GM19240 (cell line): ENCODE measurements around the gene RTN4IP1.

Source experiments
- DNase-seq: peaks from one replicate; pipeline ENCODE4 v3.0.0; 2011; ENCODE audit warnings: low spot score; ENCODE audit not compliant: insufficient read length

The RTN4IP1 gene

GRCh38 chr6:106547601-106548453, 81.5 kb downstream of the RTN4IP1 start:
- no peak for DNase-seq

- DNase-seq: no peak
Measured at GRCh38 chr6:106546691-106547414, 82.4 kb downstream of the RTN4IP1 start.

GRCh38 chr6:106546261-106546690, 83.0 kb downstream of the RTN4IP1 start:
- DNase-seq: no peak

GRCh38 chr6:106540907-106541306, 88.4 kb downstream of the RTN4IP1 start:
- DNase-seq: no peak

GRCh38 chr6:106540432-106540831, 88.9 kb downstream of the RTN4IP1 start:
- DNase-seq: no peak

- no peak for DNase-seq
Measured at GRCh38 chr6:106539936-106540335, 89.4 kb downstream of the RTN4IP1 start.

- DNase-seq: no peak
Measured at GRCh38 chr6:106538145-106538544, 91.2 kb downstream of the RTN4IP1 start.

- no peak for DNase-seq
Measured at GRCh38 chr6:106537662-106538061, 91.6 kb downstream of the RTN4IP1 start.

- no peak for DNase-seq
Measured at GRCh38 chr6:106536851-106537250, 92.4 kb downstream of the RTN4IP1 start.

- no peak for DNase-seq
Measured at GRCh38 chr6:106536357-106536756, 92.9 kb downstream of the RTN4IP1 start.

- DNase-seq: no peak
Measured at GRCh38 chr6:106535012-106535411, 94.3 kb downstream of the RTN4IP1 start.

GRCh38 chr6:106534564-106534982, 94.7 kb downstream of the RTN4IP1 start:
- DNase-seq: no peak

- DNase-seq: no peak
Measured at GRCh38 chr6:106534004-106534403, 95.3 kb downstream of the RTN4IP1 start.

GRCh38 chr6:106533054-106533453, 96.2 kb downstream of the RTN4IP1 start:
- DNase-seq: no peak

- no peak for DNase-seq
Measured at GRCh38 chr6:106530502-106530901, 98.8 kb downstream of the RTN4IP1 start.

- DNase-seq: no peak
Measured at GRCh38 chr6:106530026-106530425, 99.3 kb downstream of the RTN4IP1 start.

- no peak for DNase-seq
Measured at GRCh38 chr6:106529438-106529837, 99.9 kb downstream of the RTN4IP1 start.

GRCh38 chr6:106528521-106528920, 100.8 kb downstream of the RTN4IP1 start:
- no peak for DNase-seq

GRCh38 chr6:106527979-106528378, 101.3 kb downstream of the RTN4IP1 start:
- DNase-seq: no peak

GRCh38 chr6:106527117-106527516, 102.2 kb downstream of the RTN4IP1 start:
- DNase-seq: no peak

- no peak for DNase-seq
Measured at GRCh38 chr6:106525882-106526275, 103.4 kb downstream of the RTN4IP1 start.

- DNase-seq: no peak
Measured at GRCh38 chr6:106525107-106525881, 104.0 kb downstream of the RTN4IP1 start.
